Measurements from ENCODE around the gene LHFPL4. TPM values are rescaled to one million over a fixed set of nuclear protein-coding genes. Genes with fewer than 3 reads are reported as not detected.
"Not testable (repeated sequence)": the region's sequence is repeated elsewhere in the genome, so short reads cannot be mapped to it uniquely, and the experiment has no call there.

LHFPL4 gene
- polyA plus RNA-seq, 1 experiment: not detected

GRCh38 chr3:9581742-9582141 is 28.1 kb upstream of the LHFPL4 start:
- TF ChIP-seq CTCF (IDR thresholded peaks at IDR 0.05; ENCODE audit: low read depth, low read length): no peak

GRCh38 chr3:9569054-9569453 is 15.4 kb upstream of the LHFPL4 start:
- no peaks in the 10 kb centered on the region; the same call in 1 of the 2 replicates for H3K9me3 ChIP-seq (ENCODE audit: control insufficient read depth, insufficient read depth, low read length)
- no peak overlapping the region for H3K4me3 ChIP-seq (ENCODE audit: low read depth, low read length)
- DNase-seq (ENCODE audit: low read depth, low spot score): no peak
- H3K27ac ChIP-seq (ENCODE audit: low read depth, low read length): no peak overlapping the region
- TF ChIP-seq CTCF (IDR thresholded peaks at IDR 0.05; ENCODE audit: low read depth, low read length): no peak
- CTCF ChIA-PET: no interaction called here
- POLR2A ChIA-PET: no interaction called here
- no peaks in the 10 kb centered on the region for H3K27me3 ChIP-seq (ENCODE audit: control insufficient read depth, insufficient read depth, low read length)

More at GRCh38 chr3:9581742-9582141, 28.1 kb upstream of the LHFPL4 start:
- ChIA-PET POLR2A (no interaction called here), CTCF (no interaction called here)
- peaks cover 7% of the 10 kb centered on the region; the same call in 1 of the 2 replicates for H3K9me3 ChIP-seq (ENCODE audit: control insufficient read depth, insufficient read depth, low read length)
- H3K4me3 ChIP-seq (ENCODE audit: low read depth, low read length): no peak overlapping the region
- H3K27ac ChIP-seq (ENCODE audit: low read depth, low read length): no peak overlapping the region
- no peaks in the 10 kb centered on the region for H3K27me3 ChIP-seq (ENCODE audit: control insufficient read depth, insufficient read depth, low read length)
- DNase-seq (ENCODE audit: low read depth, low spot score): no peak

- Histone ChIP-seq H3K9me3 (ENCODE audit: control insufficient read depth, insufficient read depth, low read length) (no peaks in the 10 kb centered on the region; the same call in 1 of the 2 replicates), H3K4me3 (ENCODE audit: low read depth, low read length) (no peak overlapping the region), H3K27ac (ENCODE audit: low read depth, low read length) (no peak overlapping the region), H3K27me3 (ENCODE audit: control insufficient read depth, insufficient read depth, low read length) (no peaks in the 10 kb centered on the region)
- no peak for TF ChIP-seq CTCF (IDR thresholded peaks at IDR 0.05; ENCODE audit: low read depth, low read length)
- DNase-seq (ENCODE audit: low read depth, low spot score): no peak
- ChIA-PET POLR2A (no interaction called here), CTCF (no interaction called here)
These were observed 11.7 kb upstream of the LHFPL4 start for GRCh38 chr3:9565316-9565715.

GRCh38 chr3:9563851-9564250 is 10.2 kb upstream of the LHFPL4 start:
- no peak for TF ChIP-seq CTCF (IDR thresholded peaks at IDR 0.05; ENCODE audit: low read depth, low read length)
- no peak for DNase-seq (ENCODE audit: low read depth, low spot score)
- Histone ChIP-seq H3K27ac (ENCODE audit: low read depth, low read length) (no peak overlapping the region), H3K9me3 (ENCODE audit: control insufficient read depth, insufficient read depth, low read length) (no peaks in the 10 kb centered on the region; the same call in 1 of the 2 replicates), H3K4me3 (ENCODE audit: low read depth, low read length) (no peak overlapping the region), H3K27me3 (ENCODE audit: control insufficient read depth, insufficient read depth, low read length) (no peaks in the 10 kb centered on the region)
- POLR2A ChIA-PET: no interaction called here
- CTCF ChIA-PET: no interaction called here

- CTCF ChIA-PET; DNase-seq (ENCODE audit: low read depth, low spot score); H3K27me3 ChIP-seq (ENCODE audit: control insufficient read depth, insufficient read depth, low read length); H3K9me3 ChIP-seq (ENCODE audit: control insufficient read depth, insufficient read depth, low read length); H3K27ac ChIP-seq (ENCODE audit: low read depth, low read length); POLR2A ChIA-PET; H3K4me3 ChIP-seq (ENCODE audit: low read depth, low read length): not testable (repeated sequence)
These were observed 6.4 kb upstream of the LHFPL4 start for GRCh38 chr3:9560056-9560455.

Measured in AG04450 (cell line).